ENCODE measurements around the gene KRT7. TPM values are rescaled to one million over a fixed set of nuclear protein-coding genes. Genes with fewer than 3 reads are reported as not detected.
"Not testable (repeated sequence)": the region's sequence is repeated elsewhere in the genome, so short reads cannot be mapped to it uniquely, and the experiment has no call there.

KRT7 gene
- total and polyA plus RNA-seq, 2 donors (not counting 3 experiments of a cell fraction or from before 2014, with no cell fraction given): 120 to 293 TPM

DNA sequence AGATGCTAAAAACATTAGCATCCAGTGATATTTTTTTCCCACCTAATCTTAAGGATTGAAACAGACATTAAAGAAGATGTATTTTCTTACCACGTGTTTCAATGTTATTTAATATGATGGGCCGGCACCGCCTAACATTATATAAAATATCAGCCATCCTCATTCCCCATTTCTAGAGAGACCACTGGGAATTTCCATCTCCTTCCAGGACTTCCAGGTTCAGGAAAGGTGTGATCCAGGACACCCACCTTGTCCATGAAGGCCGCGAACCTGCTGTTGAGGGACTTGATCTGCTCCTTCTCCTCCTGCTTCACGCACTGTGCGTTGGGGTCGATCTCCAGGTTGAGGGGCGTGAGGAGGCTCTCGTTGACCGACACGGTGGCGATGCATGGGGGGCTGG, 24.9 kb downstream of the KRT7 start:
- H4K20me1 ChIP-seq (replicated peaks; ENCODE audit: control insufficient read depth, extremely low read depth, insufficient read depth, low read length); H3K27ac ChIP-seq (ENCODE audit: insufficient read depth, low read depth, low read length); H3K9me1 ChIP-seq (replicated peaks; ENCODE audit: control insufficient read depth, extremely low read depth, insufficient read depth, low read length); intact Hi-C loops (cut with micrococcal nuclease); H2AFZ ChIP-seq (ENCODE audit: low read depth, low read length); DNase-seq (ENCODE audit: low read depth, low spot score); H3K4me3 ChIP-seq (replicated peaks in 1 of 3; ENCODE audit: insufficient read depth in 1 of 3, low read depth in 1 of 3, low read length in 3 of 3); H3K4me1 ChIP-seq (ENCODE audit: control insufficient read depth, extremely low read depth, insufficient read depth, low read length); POLR2A ChIA-PET; H3K4me2 ChIP-seq (ENCODE audit: insufficient read depth, low read length); dilution Hi-C loops (cut with MboI; ENCODE audit: extremely low pct_ligation_motif_present, low sequenced_read_pairs); FAIRE-seq; H3K79me2 ChIP-seq (ENCODE audit: control insufficient read depth, insufficient read depth, low read length); BruUV-seq (replicated peaks); H3K9me3 ChIP-seq (replicated peaks; ENCODE audit: control insufficient read depth, insufficient read depth, low read length); H3K9ac ChIP-seq (replicated peaks; ENCODE audit: extremely low read depth, insufficient read depth, low read length); H3K36me3 ChIP-seq (ENCODE audit: control insufficient read depth in 2 of 2, extremely low read depth in 1 of 2, insufficient read depth in 2 of 2, low read length in 2 of 2): not testable (repeated sequence)
- CTCF ChIA-PET: interaction anchor here (1.0 to 2.3 kb wide), 9 partner anchors 12 to 69 kb away, joined by 3 to 20 read pairs (median 5); no protein-coding TSS in a partner anchor
- TF ChIP-seq EZH2 (IDR thresholded peaks at IDR 0.05; ENCODE audit: borderline replicate concordance, low read depth, low read length, severe bottlenecking): peak; percentile 62
- peaks cover 32 to 35% of the 10 kb centered on the region in 2 experiments for H3K27me3 ChIP-seq (ENCODE audit: control insufficient read depth in 2 of 2, insufficient read depth in 2 of 2, low read length in 2 of 2)

DNA sequence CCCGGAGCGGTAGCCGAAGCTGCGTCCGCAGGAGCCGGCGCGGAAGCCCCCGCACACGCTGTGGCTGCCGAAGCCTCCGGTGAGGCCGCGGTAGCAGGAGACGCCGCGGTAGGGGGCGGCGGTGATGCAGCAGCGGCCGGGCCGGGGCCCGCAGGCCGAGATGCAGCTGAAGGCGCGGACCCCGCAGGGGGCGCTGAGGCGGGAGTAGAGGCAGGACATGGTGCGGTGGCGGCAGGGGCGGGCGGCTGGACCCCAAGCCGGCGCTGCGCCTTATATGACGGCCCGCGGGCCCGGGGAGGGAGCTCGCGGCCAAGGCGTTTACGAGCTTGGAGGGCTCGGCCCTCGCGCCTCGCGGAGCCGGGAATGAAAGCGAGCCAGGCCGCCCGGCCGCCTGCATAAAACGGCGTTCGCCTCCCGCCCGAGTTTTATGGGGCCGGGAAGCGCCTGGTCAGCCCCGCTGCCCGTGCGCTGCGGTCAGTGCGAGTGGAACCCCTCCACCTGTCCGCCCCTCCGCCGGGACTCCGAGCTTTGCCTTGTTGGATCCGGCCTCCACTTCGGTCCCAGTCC, 25.4 kb downstream of the KRT7 start:
- CTCF ChIA-PET: interaction anchor here (0.7 to 2.3 kb wide), 12 partner anchors 9 to 137 kb away, joined by 3 to 20 read pairs (median 4); no protein-coding TSS in a partner anchor

More for the DNA sequence above, 25.4 kb downstream of the KRT7 start:
- Histone ChIP-seq H3K27me3 (ENCODE audit: control insufficient read depth in 2 of 2, insufficient read depth in 2 of 2, low read length in 2 of 2) (peaks cover 33 to 37% of the 10 kb centered on the region in 2 experiments), H3K4me2 (ENCODE audit: insufficient read depth, low read length) (peak overlapping the region; percentile 2), H3K36me3 (ENCODE audit: control insufficient read depth in 2 of 2, extremely low read depth in 1 of 2, insufficient read depth in 2 of 2, low read length in 2 of 2) (no peaks in the 10 kb centered on the region), H3K4me3 (replicated peaks in 1 of 3; ENCODE audit: insufficient read depth in 1 of 3, low read depth in 1 of 3, low read length in 3 of 3) (no peak overlapping the region), H4K20me1 (replicated peaks; ENCODE audit: control insufficient read depth, extremely low read depth, insufficient read depth, low read length) (no peaks in the 10 kb centered on the region), H3K9ac (replicated peaks; ENCODE audit: extremely low read depth, insufficient read depth, low read length) (no peak overlapping the region), H3K4me1 (ENCODE audit: control insufficient read depth, extremely low read depth, insufficient read depth, low read length) (peaks cover 2% of the 10 kb centered on the region), H3K79me2 (ENCODE audit: control insufficient read depth, insufficient read depth, low read length) (no peaks in the 10 kb centered on the region), H3K9me1 (replicated peaks; ENCODE audit: control insufficient read depth, extremely low read depth, insufficient read depth, low read length) (no peaks in the 10 kb centered on the region), H2AFZ (ENCODE audit: low read depth, low read length) (no peak overlapping the region), H3K9me3 (replicated peaks; ENCODE audit: control insufficient read depth, insufficient read depth, low read length) (no peaks in the 10 kb centered on the region), H3K27ac (ENCODE audit: insufficient read depth, low read depth, low read length) (no peak overlapping the region)
- POLR2A ChIA-PET: no interaction called here
- no TSS peak for BruUV-seq (replicated peaks)
- peak; percentile 44 for DNase-seq (ENCODE audit: low read depth, low spot score)
- dilution Hi-C loops (cut with MboI; ENCODE audit: extremely low pct_ligation_motif_present, low sequenced_read_pairs) (no loop called here), intact Hi-C loops (cut with micrococcal nuclease) (no loop called here)
- FAIRE-seq: no peak
- TF ChIP-seq, protein P1, sequence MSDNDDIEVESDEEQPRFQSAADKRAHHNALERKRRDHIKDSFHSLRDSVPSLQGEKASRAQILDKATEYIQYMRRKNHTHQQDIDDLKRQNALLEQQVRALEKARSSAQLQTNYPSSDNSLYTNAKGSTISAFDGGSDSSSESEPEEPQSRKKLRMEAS (IDR thresholded peaks at IDR 0.05; ENCODE audit: insufficient read depth, insufficient read length): no peak
- no peak for TF ChIP-seq JUN (IDR thresholded peaks at IDR 0.05; ENCODE audit: borderline replicate concordance, insufficient read depth, insufficient read length, low read depth)
- TF ChIP-seq EZH2 (IDR thresholded peaks at IDR 0.05; ENCODE audit: borderline replicate concordance, low read depth, low read length, severe bottlenecking): peak; percentile 70
- TF ChIP-seq FOS (IDR thresholded peaks at IDR 0.05; ENCODE audit: borderline replicate concordance, insufficient read depth, low read length): no peak
